Activated naive CD4-positive, alpha-beta T cell treated with anti-CD3 and anti-CD28 coated beads for 36 hours (primary cell): ENCODE data around the gene PNRC2. TPM values are rescaled to one million over a fixed set of nuclear protein-coding genes. Genes with fewer than 3 reads are reported as not detected.

Experiments
- CTCF ChIA-PET: fragments of 350-600 bp; sonication (Branson Sonifier 250); formaldehyde crosslinking; loops from one replicate; lab custom pipeline; 2021; ENCODE audit warnings: antibody characterized with exemption; lab: Charles Lee
- DNase-seq: peaks from one replicate; pipeline ENCODE4 v3.0.0-alpha.2; 2020
- H3K27ac Mint-ChIP-seq: one replicate; pipeline ENCODE4 v1.8.0; 2021; ENCODE audit warnings: mild to moderate bottlenecking, mixed read lengths
- H3K27me3 Mint-ChIP-seq: one replicate; pipeline ENCODE4 v1.8.0; 2021; ENCODE audit warnings: low read depth, mixed read lengths
- H3K36me3 Mint-ChIP-seq: one replicate; pipeline ENCODE4 v1.8.0; 2021; ENCODE audit warnings: low read depth, mixed read lengths
- H3K4me1 Mint-ChIP-seq: one replicate; pipeline ENCODE4 v1.8.0; 2021; ENCODE audit warnings: low read depth, mixed read lengths
- H3K4me3 Mint-ChIP-seq: one replicate; pipeline ENCODE4 v1.8.0; 2021; ENCODE audit warnings: mild to moderate bottlenecking, moderate library complexity, mixed read lengths
- H3K9me3 Mint-ChIP-seq: one replicate; pipeline ENCODE4 v1.8.0; 2021; ENCODE audit warnings: mixed read lengths
- intact Hi-C: fragments of 100-400 bp; cut with micrococcal nuclease; formaldehyde crosslinking; loops from one replicate; pipeline ENCODE4 v1.15.1; 2023
- total RNA-seq, 2 experiments: library from RNA; stranded (reverse); gene quantifications; one replicate each; pipeline ENCODE4 v1.2.3, GENCODE V29; 2021

Gene PNRC2
- total RNA-seq, result 100 to 1,000 TPM; 178 to 209 TPM

GRCh38 chr1:23959461-23960290 is at the start of gene PNRC2:
Gene PNRC2 (plus strand): TSS chr1:23959828. CDS start chr1:23961458, 1,630 bp downstream.
- intact Hi-C loops, result loop anchor here (1.0 to 10.0 kb wide), 13 partner anchors 21 to 786 kb away; partner anchors contain the start of genes CLIC4, GALE, HMGCL and HNRNPR
- Mint-ChIP-seq H3K27me3 (no peaks in the 10 kb centered on the region), H3K27ac (peak within 1 kb of the TSS; percentile 100), H3K4me1 (peaks cover 59% of the 10 kb centered on the region), H3K9me3 (no peaks in the 10 kb centered on the region), H3K4me3 (peak within 1 kb of the TSS; percentile 99), H3K36me3 (peaks cover 31% of the 10 kb centered on the region)
- peak; percentile 98 for DNase-seq
- CTCF ChIA-PET, result interaction anchor here (1.6 kb wide), 1 partner anchor 21 kb away, joined by 6 read pairs; the partner anchor contains the start of gene SRSF10

GRCh38 chr1:23910144-23910543 is 49.5 kb upstream of the PNRC2 start:
- DNase-seq, result no peak
- no peaks in the 10 kb centered on the region for H3K36me3 Mint-ChIP-seq
- H3K9me3 Mint-ChIP-seq, result no peaks in the 10 kb centered on the region
- peaks cover 44% of the 10 kb centered on the region for H3K4me1 Mint-ChIP-seq
- intact Hi-C loops, result no loop called here
- no peak overlapping the region for H3K27ac Mint-ChIP-seq
- H3K4me3 Mint-ChIP-seq, result no peak overlapping the region
- H3K27me3 Mint-ChIP-seq, result no peaks in the 10 kb centered on the region
- CTCF ChIA-PET, result interaction anchor here (0.6 to 2.4 kb wide), 7 partner anchors 24 to 152 kb away, joined by 3 to 6 read pairs (median 4); no protein-coding TSS in a partner anchor

GRCh38 chr1:23910553-23911246 is 48.9 kb upstream of the PNRC2 start:
- H3K4me3 Mint-ChIP-seq, result no peak overlapping the region
- no peaks in the 10 kb centered on the region for H3K36me3 Mint-ChIP-seq
- H3K27me3 Mint-ChIP-seq, result no peaks in the 10 kb centered on the region
- H3K4me1 Mint-ChIP-seq, result peaks cover 44% of the 10 kb centered on the region
- no peaks in the 10 kb centered on the region for H3K9me3 Mint-ChIP-seq
- CTCF ChIA-PET, result interaction anchor here (0.5 to 2.4 kb wide), 5 partner anchors 41 to 165 kb away, joined by 3 to 6 read pairs (median 4); no protein-coding TSS in a partner anchor
- intact Hi-C loops, result no loop called here
- peak overlapping the region; percentile 59 for H3K27ac Mint-ChIP-seq
- DNase-seq, result peak; percentile 52

GRCh38 chr1:23911921-23912320 is 47.7 kb upstream of the PNRC2 start:
- no peak overlapping the region for H3K4me3 Mint-ChIP-seq
- H3K36me3 Mint-ChIP-seq, result no peaks in the 10 kb centered on the region
- H3K4me1 Mint-ChIP-seq, result peaks cover 44% of the 10 kb centered on the region
- no peak overlapping the region for H3K27ac Mint-ChIP-seq
- CTCF ChIA-PET, result no interaction called here
- no peaks in the 10 kb centered on the region for H3K27me3 Mint-ChIP-seq
- no peaks in the 10 kb centered on the region for H3K9me3 Mint-ChIP-seq
- no peak for DNase-seq
- intact Hi-C loops, result no loop called here

GRCh38 chr1:23913212-23913880 is 46.3 kb upstream of the PNRC2 start, which contains the start of gene CNR2:
Gene CNR2 (minus strand): TSS chr1:23913362. CDS start chr1:23875617, 37,745 bp downstream.
- H3K4me1 Mint-ChIP-seq, result peaks cover 44% of the 10 kb centered on the region
- intact Hi-C loops, result no loop called here
- H3K27ac Mint-ChIP-seq, result no peak within 1 kb of the TSS
- no peaks in the 10 kb centered on the region for H3K36me3 Mint-ChIP-seq
- no peaks in the 10 kb centered on the region for H3K9me3 Mint-ChIP-seq
- H3K27me3 Mint-ChIP-seq, result no peaks in the 10 kb centered on the region
- CTCF ChIA-PET, result interaction anchor here (0.6 to 1.7 kb wide), 4 partner anchors 37 to 248 kb away, joined by 3 to 8 read pairs (median 4); no protein-coding TSS in a partner anchor
- no peak within 1 kb of the TSS for H3K4me3 Mint-ChIP-seq
- peak; percentile 21 for DNase-seq

GRCh38 chr1:23914921-23915320 is 44.7 kb upstream of the PNRC2 start:
- H3K27ac Mint-ChIP-seq, result no peak overlapping the region
- CTCF ChIA-PET, result interaction anchor here (1.0 to 2.6 kb wide), 2 partner anchors 105 to 143 kb away, joined by 4 to 31 read pairs; no protein-coding TSS in a partner anchor
- H3K27me3 Mint-ChIP-seq, result no peaks in the 10 kb centered on the region
- H3K4me3 Mint-ChIP-seq, result no peak overlapping the region
- no peaks in the 10 kb centered on the region for H3K36me3 Mint-ChIP-seq
- no peaks in the 10 kb centered on the region for H3K9me3 Mint-ChIP-seq
- peaks cover 31% of the 10 kb centered on the region for H3K4me1 Mint-ChIP-seq
- intact Hi-C loops, result no loop called here
- DNase-seq, result no peak

- no peak overlapping the region for H3K4me3 Mint-ChIP-seq
- H3K9me3 Mint-ChIP-seq, result no peaks in the 10 kb centered on the region
- CTCF ChIA-PET, result interaction anchor here (0.7 to 2.6 kb wide), 5 partner anchors 105 to 145 kb away, joined by 3 to 31 read pairs (median 7); no protein-coding TSS in a partner anchor
- no peaks in the 10 kb centered on the region for H3K36me3 Mint-ChIP-seq
- no peak overlapping the region for H3K27ac Mint-ChIP-seq
- H3K27me3 Mint-ChIP-seq, result no peaks in the 10 kb centered on the region
- no peak for DNase-seq
- H3K4me1 Mint-ChIP-seq, result peaks cover 28% of the 10 kb centered on the region
- intact Hi-C loops, result no loop called here
Observed at GRCh38 chr1:23915466-23915865, 44.2 kb upstream of the PNRC2 start.

GRCh38 chr1:23916209-23917131 is 43.2 kb upstream of the PNRC2 start:
- H3K4me1 Mint-ChIP-seq, result peaks cover 19% of the 10 kb centered on the region
- no peak overlapping the region for H3K4me3 Mint-ChIP-seq
- CTCF ChIA-PET, result interaction anchor here (0.6 to 2.6 kb wide), 19 partner anchors 9 to 267 kb away, joined by 3 to 31 read pairs (median 4); partner anchors contain the start of gene PITHD1
- H3K9me3 Mint-ChIP-seq, result no peaks in the 10 kb centered on the region
- no peaks in the 10 kb centered on the region for H3K27me3 Mint-ChIP-seq
- intact Hi-C loops, result loop anchor here (1.0 to 2.0 kb wide), 3 partner anchors 48 to 144 kb away; partner anchors contain the start of gene FUCA1
- H3K36me3 Mint-ChIP-seq, result no peaks in the 10 kb centered on the region
- no peak overlapping the region for H3K27ac Mint-ChIP-seq
- peak; percentile 76 for DNase-seq

GRCh38 chr1:23922321-23922943 is 37.2 kb upstream of the PNRC2 start:
- Mint-ChIP-seq H3K36me3 (no peaks in the 10 kb centered on the region), H3K27me3 (no peaks in the 10 kb centered on the region), H3K27ac (no peak overlapping the region), H3K4me3 (no peak overlapping the region), H3K9me3 (no peaks in the 10 kb centered on the region), H3K4me1 (peaks cover 2% of the 10 kb centered on the region)
- CTCF ChIA-PET, result no interaction called here
- no peak for DNase-seq
- intact Hi-C loops, result no loop called here

GRCh38 chr1:23923592-23924499 is 35.8 kb upstream of the PNRC2 start:
- CTCF ChIA-PET, result interaction anchor here (0.7 kb wide), 1 partner anchor 203 kb away, joined by 3 read pairs; no protein-coding TSS in a partner anchor
- DNase-seq, result no peak
- Mint-ChIP-seq H3K27ac (no peak overlapping the region), H3K4me3 (no peak overlapping the region), H3K4me1 (peaks cover 2% of the 10 kb centered on the region), H3K9me3 (no peaks in the 10 kb centered on the region), H3K27me3 (no peaks in the 10 kb centered on the region), H3K36me3 (no peaks in the 10 kb centered on the region)
- intact Hi-C loops, result no loop called here
